Hepatocyte (in vitro differentiated cells): ENCODE data around the gene ABCC9. TPM values are rescaled to one million over a fixed set of nuclear protein-coding genes. Genes with fewer than 3 reads are reported as not detected.

Source experiments
- DNase-seq: peaks from one replicate; pipeline ENCODE4 v3.0.0-alpha.2; 2016; ENCODE audit warnings: low spot score
- H2AFZ ChIP-seq: fragments of 200-600 bp; sonication (generic); 2 replicates; pipeline ENCODE4 v1.6.0; 2016; ENCODE audit warnings: antibody characterized with exemption, mild to moderate bottlenecking
- H3K27ac ChIP-seq: fragments of 200-600 bp; sonication (generic); 2 replicates; pipeline ENCODE4 v1.5.1; 2016; ENCODE audit warnings: mild to moderate bottlenecking
- H3K27me3 ChIP-seq: fragments of 200-600 bp; sonication (generic); 2 replicates; pipeline ENCODE4 v1.6.1; 2016
- H3K36me3 ChIP-seq: fragments of 200-600 bp; sonication (generic); replicated peaks from 2 replicates; pipeline ENCODE4 v1.5.1; 2016; ENCODE audit warnings: low read depth; ENCODE audit not compliant: insufficient read depth
- H3K4me1 ChIP-seq: fragments of 200-600 bp; sonication (generic); 2 replicates; pipeline ENCODE4 v1.5.1; 2016; ENCODE audit warnings: mild to moderate bottlenecking, moderate library complexity; ENCODE audit not compliant: insufficient read depth
- H3K4me2 ChIP-seq: fragments of 200-600 bp; sonication (generic); 2 replicates; pipeline ENCODE4 v1.6.0; 2016
- H3K4me3 ChIP-seq: fragments of 200-600 bp; sonication (generic); 2 replicates; pipeline ENCODE4 v1.5.1; 2016; ENCODE audit warnings: mild to moderate bottlenecking
- H3K79me2 ChIP-seq: fragments of 200-600 bp; sonication (generic); 2 replicates; pipeline ENCODE4 v1.6.0; 2017; ENCODE audit warnings: mild to moderate bottlenecking
- H3K9me2 ChIP-seq: fragments of 200-600 bp; sonication (generic); replicated peaks from 2 replicates; pipeline ENCODE4 v1.6.0; 2017; ENCODE audit warnings: mild to moderate bottlenecking; ENCODE audit not compliant: insufficient read depth
- H3K9me3 ChIP-seq: fragments of 200-600 bp; sonication (generic); 2 replicates; pipeline ENCODE4 v1.5.1; 2016; ENCODE audit warnings: low read depth, mild to moderate bottlenecking
- H4K20me1 ChIP-seq: fragments of 200-600 bp; sonication (generic); 2 replicates; pipeline ENCODE4 v1.6.0; 2016; ENCODE audit warnings: mild to moderate bottlenecking; ENCODE audit not compliant: insufficient read depth, poor library complexity, severe bottlenecking
- CTCF ChIP-seq: fragments of 200-600 bp; sonication (generic); IDR thresholded peaks from 2 replicates; pipeline ENCODE4 v1.5.1; 2016; ENCODE audit warnings: antibody characterized with exemption, mild to moderate bottlenecking; ENCODE audit not compliant: poor library complexity
- EZH2 ChIP-seq: fragments of 200-600 bp; sonication (generic); IDR thresholded peaks from 2 replicates; pipeline ENCODE4 v1.6.1; 2016; ENCODE audit warnings: antibody characterized with exemption, mild to moderate bottlenecking, borderline replicate concordance
- EZH2phosphoT487 ChIP-seq: fragments of 200-600 bp; sonication (generic); IDR thresholded peaks from one replicate; pipeline ENCODE4 v1.6.1; 2018; ENCODE audit warnings: antibody characterized with exemption, mild to moderate bottlenecking, low read depth, moderate library complexity; ENCODE audit not compliant: unreplicated experiment, severe bottlenecking
- WGBS: methylation state at CpG from one replicate; pipeline ENCODE4 v1.1.6; 2016; ENCODE audit warnings: low lambda C conversion rate; ENCODE audit errors: missing lambda C conversion rate; 5-methylcytosine and 5-hydroxymethylcytosine counted together
- polyA plus RNA-seq: library from polyadenylated mRNA; unstranded; fragments of >200 nt; fragmentation: Nextera tagmentation; extraction: Ambion mirVana; gene quantifications from 2 replicates; pipeline ENCODE4 v1.2.1, GENCODE V29; 2016
- total RNA-seq: library from RNA; depleted of rRNA; stranded (reverse); fragments of >200 nt; gene quantifications from 2 replicates; pipeline ENCODE4 v1.2.3, GENCODE V29; 2014

The ABCC9 gene
- total and polyA plus RNA-seq, 2 experiments from 2014 or later = 0.68 to 10.0 TPM

DNA sequence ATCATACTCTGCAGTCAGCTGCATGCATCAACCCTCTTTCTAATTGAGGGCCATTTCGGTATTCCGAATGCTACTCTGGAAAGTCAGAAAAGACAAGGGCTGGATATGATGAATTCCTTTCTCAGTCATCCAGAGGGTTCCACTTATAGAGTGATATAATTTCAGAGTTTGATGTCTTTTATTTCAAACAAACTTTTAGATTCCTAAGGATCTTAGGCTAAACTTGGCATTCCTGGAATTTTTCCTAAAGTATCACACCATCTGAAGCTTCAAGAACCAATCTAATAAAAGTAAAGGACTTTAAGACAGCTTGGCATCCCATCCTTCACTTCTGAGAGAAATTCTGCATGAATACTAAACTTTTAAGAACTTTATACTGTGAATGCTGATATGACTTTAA, 97.4 kb downstream of the ABCC9 start:
- no peaks in the 10 kb centered on the region for H3K79me2 ChIP-seq
- H4K20me1 ChIP-seq = no peaks in the 10 kb centered on the region
- H3K27ac ChIP-seq = no peak overlapping the region
- H3K4me1 ChIP-seq = no peaks in the 10 kb centered on the region
- H3K27me3 ChIP-seq = no peaks in the 10 kb centered on the region
- TF ChIP-seq EZH2phosphoT487 (no peak), CTCF (no peak), EZH2 (no peak)
- no peak for DNase-seq
- no peak overlapping the region for H3K4me2 ChIP-seq
- H3K4me3 ChIP-seq = no peak overlapping the region
- WGBS = 77% methylated on average over 2 of the region's 2 CpGs
- H3K9me2 ChIP-seq = no peaks in the 10 kb centered on the region
- no peak overlapping the region for H2AFZ ChIP-seq
- H3K36me3 ChIP-seq = no peaks in the 10 kb centered on the region
- H3K9me3 ChIP-seq = no peaks in the 10 kb centered on the region

DNA sequence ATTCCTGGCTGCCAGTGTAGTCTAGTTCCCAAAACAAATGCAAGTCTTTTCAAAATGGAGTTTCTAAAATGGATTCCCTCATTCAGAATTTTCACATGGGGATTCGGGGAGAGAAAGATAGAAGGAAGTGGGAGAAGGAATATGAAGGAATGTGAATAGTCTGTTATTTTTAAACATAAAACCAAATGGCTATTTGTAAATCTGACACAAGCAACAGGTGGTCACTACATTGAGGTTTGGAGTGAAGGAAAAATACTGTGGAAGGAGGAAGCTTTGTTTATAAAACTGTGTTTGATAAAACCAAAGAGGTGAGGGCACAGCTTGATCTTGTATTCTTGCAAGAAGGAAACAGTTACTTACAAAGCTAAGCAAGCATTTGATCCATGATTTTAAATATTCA, 101.5 kb downstream of the ABCC9 start:
- WGBS = 67% methylated on average over 1 of the region's 1 CpG
- Histone ChIP-seq H3K79me2 (no peaks in the 10 kb centered on the region), H3K9me3 (no peaks in the 10 kb centered on the region), H3K9me2 (no peaks in the 10 kb centered on the region), H4K20me1 (no peaks in the 10 kb centered on the region), H3K36me3 (no peaks in the 10 kb centered on the region), H2AFZ (no peak overlapping the region), H3K4me2 (no peak overlapping the region), H3K4me3 (no peak overlapping the region), H3K27me3 (no peaks in the 10 kb centered on the region), H3K27ac (no peak overlapping the region), H3K4me1 (no peaks in the 10 kb centered on the region)
- TF ChIP-seq EZH2 (no peak), CTCF (no peak), EZH2phosphoT487 (no peak)
- DNase-seq = no peak

DNA sequence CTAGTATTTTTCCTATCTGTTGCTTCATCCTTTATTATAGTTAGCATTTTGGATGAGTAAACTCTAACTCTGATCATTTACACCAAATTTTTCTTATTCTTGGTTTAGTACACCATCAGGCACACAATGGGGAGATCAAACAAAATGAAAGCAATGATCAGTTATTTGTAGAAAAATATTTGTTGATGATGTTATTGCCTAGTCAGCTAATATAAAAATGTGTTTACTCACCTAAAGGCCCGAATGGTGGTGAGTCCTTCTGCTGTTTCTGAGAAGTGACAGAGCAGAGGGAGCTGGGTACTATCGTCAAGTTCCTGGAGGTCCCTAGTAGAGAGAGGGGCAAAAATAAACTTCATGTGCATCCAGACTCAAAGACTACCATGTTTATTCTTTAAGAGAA, 103.4 kb downstream of the ABCC9 start:
- H4K20me1 ChIP-seq = no peaks in the 10 kb centered on the region
- H3K4me3 ChIP-seq = no peak overlapping the region
- H3K36me3 ChIP-seq = no peaks in the 10 kb centered on the region
- 72% methylated on average over 2 of the region's 2 CpGs for WGBS
- H3K4me1 ChIP-seq = no peaks in the 10 kb centered on the region
- no peak overlapping the region for H3K4me2 ChIP-seq
- TF ChIP-seq EZH2phosphoT487 (no peak), CTCF (no peak), EZH2 (no peak)
- no peak overlapping the region for H2AFZ ChIP-seq
- no peaks in the 10 kb centered on the region for H3K27me3 ChIP-seq
- H3K27ac ChIP-seq = no peak overlapping the region
- no peaks in the 10 kb centered on the region for H3K9me3 ChIP-seq
- H3K9me2 ChIP-seq = no peaks in the 10 kb centered on the region
- no peak for DNase-seq
- no peaks in the 10 kb centered on the region for H3K79me2 ChIP-seq

DNA sequence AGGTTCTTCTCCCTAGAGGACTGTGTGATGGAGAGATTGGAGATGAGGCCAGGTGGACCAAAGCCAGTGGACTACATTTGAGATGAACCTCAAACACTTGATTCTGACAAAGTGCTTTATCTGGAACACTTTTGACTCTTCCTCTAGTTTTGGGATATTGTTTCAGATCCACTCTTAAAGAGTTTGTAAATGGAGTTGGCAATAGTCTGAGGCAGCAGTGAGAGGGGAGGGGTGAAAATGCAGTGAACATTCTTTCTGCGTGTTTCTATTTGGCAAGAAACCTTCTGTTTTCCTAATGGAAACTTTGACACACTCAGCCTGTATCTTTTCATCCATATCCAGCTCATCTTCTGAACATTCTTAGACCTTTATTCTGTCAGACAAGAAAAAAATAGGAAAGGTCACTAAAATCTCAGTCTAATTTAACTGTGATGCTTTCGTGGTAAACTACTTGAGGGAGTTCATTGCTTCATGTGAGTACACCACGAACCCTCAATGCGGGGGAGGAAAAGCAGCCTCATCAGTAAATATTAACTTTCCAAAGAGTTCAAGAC, 109.4 kb downstream of the ABCC9 start:
- H3K27me3 ChIP-seq = no peaks in the 10 kb centered on the region
- no peak overlapping the region for H3K27ac ChIP-seq
- no peak for TF ChIP-seq EZH2phosphoT487
- DNase-seq = no peak
- H3K79me2 ChIP-seq = no peaks in the 10 kb centered on the region
- H3K4me2 ChIP-seq = no peak overlapping the region
- no peak overlapping the region for H3K4me3 ChIP-seq
- no peaks in the 10 kb centered on the region for H3K36me3 ChIP-seq
- H3K9me3 ChIP-seq = no peaks in the 10 kb centered on the region
- H3K9me2 ChIP-seq = no peaks in the 10 kb centered on the region
- 60% methylated on average over 4 of the region's 4 CpGs for WGBS
- no peaks in the 10 kb centered on the region for H4K20me1 ChIP-seq
- H2AFZ ChIP-seq = no peak overlapping the region
- H3K4me1 ChIP-seq = no peaks in the 10 kb centered on the region
